K562 (cell line): ENCODE data around the gene GNB2. TPM values are rescaled to one million over a fixed set of nuclear protein-coding genes. Genes with fewer than 3 reads are reported as not detected.

Source experiments
- BCOR ChIP-seq: fragments of 450-650 bp; IDR thresholded peaks from 2 replicates; pipeline ENCODE4 v1.6.1; 2016
- CEBPG ChIP-seq, 3 experiments: fragments of 200-800 bp in 1 of 3; sonication (Bioruptor generic) in 1 of 3; sonication (generic) in 1 of 3; formaldehyde crosslinking in 1 of 3; IDR thresholded peaks in 2 of 3; conservative IDR thresholded peaks in 1 of 3; 2 replicates each; pipeline versions ENCODE4 v1.6.1 to v1.8.0; 2016 to 2022; ENCODE audit warnings: missing compliant biosample characterization in 2 of 3, missing genetic modification characterization in 2 of 3, mild to moderate bottlenecking in 1 of 3, missing genetic modification reagents in 1 of 3
- EWSR1 ChIP-seq: fragments of 450-650 bp; IDR thresholded peaks from 2 replicates; pipeline ENCODE4 v1.6.1; 2018; ENCODE audit warnings: borderline replicate concordance, mild to moderate bottlenecking, low read depth, moderate library complexity; ENCODE audit not compliant: partially characterized antibody
- HNRNPL ChIP-seq: fragments of 200-400 bp; formaldehyde crosslinking; IDR thresholded peaks from 2 replicates; pipeline ENCODE4 v1.6.1; 2017; ENCODE audit warnings: low read depth, mild to moderate bottlenecking, low read length
- NKRF ChIP-seq: fragments of 450-650 bp; IDR thresholded peaks from 2 replicates; pipeline ENCODE4 v1.6.1; 2016; ENCODE audit warnings: borderline replicate concordance
- PHTF2 ChIP-seq: fragments of 250-450 bp; sonication (Bioruptor Pico); IDR thresholded peaks from 2 replicates; pipeline ENCODE4 v1.5.0; 2021; ENCODE audit warnings: mild to moderate bottlenecking
- POLR2AphosphoS5 ChIP-seq: IDR thresholded peaks from 2 replicates; pipeline ENCODE4 v1.6.1; 2011; ENCODE audit warnings: mild to moderate bottlenecking, low read depth, low read length, moderate library complexity; ENCODE audit not compliant: control insufficient read depth, insufficient read depth
- PREB ChIP-seq: sonication (generic); formaldehyde crosslinking; IDR thresholded peaks from 2 replicates; pipeline ENCODE4 v1.8.1; 2023; ENCODE audit warnings: mild to moderate bottlenecking, missing genetic modification reagents
- RBM14 ChIP-seq: fragments of 200-400 bp; formaldehyde crosslinking; IDR thresholded peaks from 2 replicates; pipeline ENCODE4 v1.6.1; 2018; ENCODE audit warnings: low read depth, mild to moderate bottlenecking, low read length, moderate library complexity, borderline replicate concordance; ENCODE audit not compliant: insufficient read depth
- REST ChIP-seq, 2 experiments: fragments of 450-650 bp; formaldehyde crosslinking in 1 of 2; IDR thresholded peaks; 2 replicates each; pipeline versions ENCODE4 v1.4.0 to v1.6.1; 2014 to 2020; ENCODE audit warnings: mild to moderate bottlenecking in 2 of 2, borderline replicate concordance in 1 of 2, low read depth in 1 of 2
- STAT5B ChIP-seq: fragments of 250-450 bp; sonication (Bioruptor Pico); IDR thresholded peaks from 2 replicates; pipeline ENCODE4 v1.8.0; 2021; ENCODE audit warnings: mild to moderate bottlenecking, inconsistent platforms
- YY1 ChIP-seq, 3 experiments: IDR thresholded peaks; 2 replicates each; pipeline ENCODE4 v1.6.1; 2011; ENCODE audit warnings: low read length in 2 of 3, mild to moderate bottlenecking in 2 of 3, moderate library complexity in 2 of 3, borderline replicate concordance in 1 of 3, control low read depth in 1 of 3, low read depth in 1 of 3; ENCODE audit not compliant: insufficient read depth in 3 of 3, insufficient replicate concordance in 2 of 3, control insufficient read depth in 1 of 3, insufficient read length in 1 of 3; ENCODE audit errors: extremely low read depth in 1 of 3
- ZNF280A ChIP-seq: fragments of 450-650 bp; IDR thresholded peaks from 2 replicates; pipeline ENCODE4 v1.6.1; 2018; ENCODE audit warnings: mild to moderate bottlenecking, low read depth; ENCODE audit not compliant: partially characterized antibody
- polyA plus RNA-seq, 8 experiments: library from polyadenylated mRNA; depleted of rRNA in 4 of 8; stranded (reverse) in 5 of 8; unstranded in 3 of 8; fragments of >200 nt; fragmentation: Nextera tagmentation in 2 of 8; fragmentation: Illumina TruSeq in 1 of 8; extraction: Ambion mirVana in 2 of 8; extraction: Trizol in 1 of 8; gene quantifications; 2 replicates each; pipeline versions ENCODE4 v1.2.1 to v1.2.3, GENCODE V29; 2011 to 2014; ENCODE audit warnings: inconsistent platforms in 1 of 8, missing spikeins in 1 of 8
- total RNA-seq, 7 experiments: library from RNA; depleted of rRNA in 6 of 7; stranded (reverse); fragments of >200 nt in 6 of 7; fragmentation: Illumina TruSeq in 2 of 7; extraction: Trizol in 2 of 7; gene quantifications; 2 replicates each; pipeline versions ENCODE4 v1.2.1 to v1.2.3, GENCODE V29; 2011 to 2021; ENCODE audit warnings: low replicate concordance in 1 of 7

The GNB2 gene
- total and polyA plus RNA-seq, 9 of the 15 experiments (the other 6 are each of a cell fraction or from before 2014, with no cell fraction given), result 0.65 to 320 (median 104) TPM

- TF ChIP-seq STAT5B (CRISPR knock-in tag), result no peak
- no peak for TF ChIP-seq HNRNPL
- no peak for TF ChIP-seq BCOR
- no peak for TF ChIP-seq EWSR1
- TF ChIP-seq NKRF, result no peak
- TF ChIP-seq PREB (CRISPR knock-in tag), result no peak
- peak; percentile 55; the same call in 1 of the 2 replicates for TF ChIP-seq POLR2AphosphoS5
- no peak for TF ChIP-seq YY1 (IDR thresholded peaks at IDR 0.05; ENCODE audit: borderline replicate concordance in 1 of 3, control insufficient read depth in 1 of 3, extremely low read depth in 1 of 3, insufficient read depth in 3 of 3, insufficient read length in 1 of 3, insufficient replicate concordance in 2 of 3, low read depth in 1 of 3, low read length in 2 of 3)
- no peak for TF ChIP-seq REST (IDR thresholded peaks at IDR 0.05; ENCODE audit: borderline replicate concordance)
- TF ChIP-seq REST (CRISPR knock-in tag; IDR thresholded peaks at IDR 0.05; ENCODE audit: low read depth), result no peak
- no peak for TF ChIP-seq ZNF280A
- TF ChIP-seq PHTF2, result no peak
- no peak for TF ChIP-seq CEBPG (CRISPR knock-in tag; IDR thresholded peaks at IDR 0.05)
- TF ChIP-seq CEBPG (tag; conservative IDR thresholded peaks at IDR 0.05 in 1 of 2, IDR thresholded peaks at IDR 0.05 in 1 of 2), result no peak
- TF ChIP-seq RBM14, result no peak
Measured at GRCh38 chr7:100642534-100642907, 31.0 kb upstream of the GNB2 start (continued).
